ENCODE measurements around the gene NEBL.

Gene NEBL

GRCh38 chr10:20890491-20891337 lies 6.4 kb downstream of the NEBL start (continued):
- TF ChIP-seq ZEB2 (tag by site-specific recombination; IDR thresholded peaks at IDR 0.05) = peak; percentile 40
- TF ChIP-seq ZNF660 (tag by site-specific recombination; IDR thresholded peaks at IDR 0.05) = peak; percentile 53; the same call in 1 of the 2 replicates
- TF ChIP-seq ZBTB8A (tag by site-specific recombination; IDR thresholded peaks at IDR 0.05) = no peak; the same call in 1 of the 2 replicates
- no peak for TF ChIP-seq ZNF658 (tag by site-specific recombination; IDR thresholded peaks at IDR 0.05)
- no peak for TF ChIP-seq ZNF155 (tag by site-specific recombination; IDR thresholded peaks at IDR 0.05)
- TF ChIP-seq ZNF843 (tag by site-specific recombination; IDR thresholded peaks at IDR 0.05) = peak; percentile 6
- peak; percentile 6; the same call in 1 of the 2 replicates for TF ChIP-seq OSR2 (tag by site-specific recombination; IDR thresholded peaks at IDR 0.05)
- TF ChIP-seq ZNF639 (tag by site-specific recombination; IDR thresholded peaks at IDR 0.05) = peak; percentile 51
- 0 out of 2 replicates have a peak, but pooled peaks have one; percentile 26 for TF ChIP-seq ZNF391 (tag by site-specific recombination; IDR thresholded peaks at IDR 0.05; ENCODE audit: borderline replicate concordance, low read depth)
- no peak for TF ChIP-seq OVOL3 (tag by site-specific recombination; IDR thresholded peaks at IDR 0.05)
- TF ChIP-seq ZNF677 (tag by site-specific recombination; IDR thresholded peaks at IDR 0.05) = no peak
- peak; percentile 59 for TF ChIP-seq ZSCAN4 (tag by site-specific recombination; IDR thresholded peaks at IDR 0.05)
- no peak for TF ChIP-seq ZSCAN16 (tag by site-specific recombination; IDR thresholded peaks at IDR 0.05)
- no peak; the same call in 1 of the 2 replicates for TF ChIP-seq ZNF335 (tag by site-specific recombination; conservative IDR thresholded peaks at IDR 0.05)
- TF ChIP-seq ZNF629 (tag by site-specific recombination; IDR thresholded peaks at IDR 0.05) = peak; percentile 39

GRCh38 chr10:20890009-20890408 lies 7.1 kb downstream of the NEBL start:
- Histone ChIP-seq H3K9me3 (ENCODE audit: control insufficient read depth, insufficient read depth, low read depth, low read length) (no peaks in the 10 kb centered on the region), H3K36me3 (ENCODE audit: control insufficient read depth in 2 of 2, insufficient read depth in 1 of 2, low read length in 2 of 2) (no peaks in the 10 kb centered on the region), H3K4me3 (ENCODE audit: low read depth, low read length) (no peak overlapping the region), H3K4me1 (ENCODE audit: control insufficient read depth, insufficient read depth, low read length) (peaks cover 33% of the 10 kb centered on the region), H3K27ac (ENCODE audit: extremely low read depth, low read depth, low read length) (no peak overlapping the region)
- ChIA-PET POLR2A (no interaction called here), CTCF (interaction anchor here (0.7 kb wide), 1 partner anchor 1066 kb away, joined by 3 read pairs; no protein-coding TSS in a partner anchor)
- TF ChIP-seq ZNF549 (tag by site-specific recombination; IDR thresholded peaks at IDR 0.05) (no peak), IKZF3 (tag by site-specific recombination; IDR thresholded peaks at IDR 0.05) (0 out of 2 replicates have a peak, but pooled peaks have one; percentile 33), REST (tag by site-specific recombination; IDR thresholded peaks at IDR 0.05) (peak; percentile 79), ZNF76 (tag by site-specific recombination; IDR thresholded peaks at IDR 0.05; ENCODE audit: borderline replicate concordance, low read depth) (no peak), OVOL3 (tag by site-specific recombination; IDR thresholded peaks at IDR 0.05) (0 out of 2 replicates have a peak, but pooled peaks have one; percentile 8), ZNF362 (tag by site-specific recombination; IDR thresholded peaks at IDR 0.05) (0 out of 2 replicates have a peak, but pooled peaks have one; percentile 10), ZNF600 (tag by site-specific recombination; IDR thresholded peaks at IDR 0.05) (peak; percentile 13; the same call in 1 of the 2 replicates), MEIS1 (CRISPR knock-in tag; IDR thresholded peaks at IDR 0.05; ENCODE audit: borderline replicate concordance) (no peak), OSR2 (tag by site-specific recombination; IDR thresholded peaks at IDR 0.05) (peak; percentile 87), ZNF114 (tag by site-specific recombination; IDR thresholded peaks at IDR 0.05) (no peak), ZNF843 (tag by site-specific recombination; IDR thresholded peaks at IDR 0.05) (peak; percentile 75; the same call in 1 of the 2 replicates), INSM2 (tag by site-specific recombination; IDR thresholded peaks at IDR 0.05) (0 out of 2 replicates have a peak, but pooled peaks have one; percentile 46), ZNF629 (tag by site-specific recombination; IDR thresholded peaks at IDR 0.05) (peak; percentile 64; the same call in 1 of the 2 replicates), ZNF426 (tag by site-specific recombination; IDR thresholded peaks at IDR 0.05) (no peak)

Data from HEK293 (cell line).